Tracheal epithelial cell (primary cell): Measurements from ENCODE around the gene SMS. TPM values are rescaled to one million over a fixed set of nuclear protein-coding genes. Genes with fewer than 3 reads are reported as not detected.

Experiments used
- total RNA-seq: library from RNA; depleted of rRNA; stranded (reverse); fragments of >200 nt; gene quantifications from 2 replicates; pipeline ENCODE4 v1.2.1, GENCODE V29; 2014

Gene SMS
- total RNA-seq, result 164 and 253 TPM in 2 replicates

DNA sequence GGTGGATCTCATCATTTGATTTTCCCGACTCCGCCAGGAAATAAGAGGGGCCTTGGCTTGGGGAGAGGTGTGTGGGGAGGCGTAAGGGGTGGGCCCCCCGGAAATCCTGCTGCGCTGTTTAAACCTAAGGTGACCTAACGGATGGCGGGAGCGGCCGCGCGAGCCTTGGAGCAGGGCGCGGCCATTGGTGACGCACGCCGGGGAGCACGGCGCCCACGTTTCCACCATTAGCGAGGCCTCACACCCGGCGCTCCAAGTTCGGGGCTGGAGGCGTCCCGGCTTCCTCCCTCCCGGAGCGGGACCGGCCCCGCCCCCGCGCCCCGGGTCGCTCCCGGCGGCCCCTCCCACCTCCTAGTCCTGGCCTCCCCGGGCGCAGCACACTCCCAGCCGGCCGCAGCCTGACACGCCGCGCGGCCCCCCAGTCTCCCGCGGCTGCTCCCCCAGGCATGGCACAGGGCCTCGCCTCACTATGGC is at the start of gene SMS:
Gene SMS, plus strand, starts transcription at position 354 of the 474 bp plus-strand sequence. Its CDS starts 116 bp downstream, at position 470.

GRCh38 chrX:22032084-22032483 is 91.6 kb downstream of the SMS start, which contains the start of gene PHEX:
Gene PHEX (plus strand): TSS chrX:22032325. CDS start chrX:22033006, 681 bp downstream.

Other genes with a start within 250 kb of the SMS start
- not detected in 2 replicates for gene SMPX, start 182.6 kb upstream of the SMS start, total RNA-seq
- gene MBTPS2, start 101.1 kb upstream of the SMS start, total RNA-seq, result 4.6 and 8.3 TPM in 2 replicates
- 0.48 and 1.3 TPM in 2 replicates for gene YY2, start 84.7 kb upstream of the SMS start, total RNA-seq
- gene PHEX, start 91.6 kb downstream of the SMS start, total RNA-seq, result 4.3 and 7.0 TPM in 2 replicates